ENCODE data around the gene TXNRD2. TPM values are rescaled to one million over a fixed set of nuclear protein-coding genes. Genes with fewer than 3 reads are reported as not detected.

Gene TXNRD2
- total RNA-seq, 3 donors from 2014 or later = 15.4 to 21.6 (median 19.4) TPM

- H3K9me3 Mint-ChIP-seq = no peaks in the 10 kb centered on the region
- H3K36me3 Mint-ChIP-seq (ENCODE audit: insufficient read depth) = peaks cover under 1% of the 10 kb centered on the region
- DNase-seq = no peak
- H3K4me3 Mint-ChIP-seq = no peak overlapping the region
- H3K27me3 Mint-ChIP-seq (ENCODE audit: low read depth) = peaks cover 2% of the 10 kb centered on the region
- ATAC-seq = no peak
- peaks cover 9% of the 10 kb centered on the region for H3K4me1 Mint-ChIP-seq (ENCODE audit: low read depth)
Measured at GRCh38 chr22:19973551-19974267, 32.1 kb upstream of the TXNRD2 start.

- no peak for ATAC-seq
- H3K36me3 Mint-ChIP-seq (ENCODE audit: insufficient read depth) = peaks cover 2% of the 10 kb centered on the region
- no peak for DNase-seq
- H3K9me3 Mint-ChIP-seq = no peaks in the 10 kb centered on the region
- peaks cover 2% of the 10 kb centered on the region for H3K27me3 Mint-ChIP-seq (ENCODE audit: low read depth)
- no peak overlapping the region for H3K4me3 Mint-ChIP-seq
- H3K4me1 Mint-ChIP-seq (ENCODE audit: low read depth) = peaks cover 9% of the 10 kb centered on the region
Measured at GRCh38 chr22:19972652-19973550, 31.3 kb upstream of the TXNRD2 start.

- DNase-seq (no peak), ATAC-seq (no peak)
- Mint-ChIP-seq H3K4me3 (no peak overlapping the region), H3K9me3 (no peaks in the 10 kb centered on the region), H3K4me1 (ENCODE audit: low read depth) (peaks cover 9% of the 10 kb centered on the region), H3K36me3 (ENCODE audit: insufficient read depth) (peaks cover 5% of the 10 kb centered on the region), H3K27me3 (ENCODE audit: low read depth) (peaks cover 2% of the 10 kb centered on the region)
Measured at GRCh38 chr22:19972251-19972650, 30.6 kb upstream of the TXNRD2 start.

- Mint-ChIP-seq H3K36me3 (ENCODE audit: insufficient read depth) (peaks cover 5% of the 10 kb centered on the region), H3K4me1 (ENCODE audit: low read depth) (peaks cover 9% of the 10 kb centered on the region), H3K4me3 (no peak overlapping the region), H3K27me3 (ENCODE audit: low read depth) (peaks cover 2% of the 10 kb centered on the region), H3K9me3 (no peaks in the 10 kb centered on the region)
- ATAC-seq (peak in 1 of 2 donors; percentile 11), DNase-seq (no peak)
Measured at GRCh38 chr22:19971276-19972124, 29.9 kb upstream of the TXNRD2 start.

- Mint-ChIP-seq H3K9me3 (no peaks in the 10 kb centered on the region), H3K36me3 (ENCODE audit: insufficient read depth) (peaks cover 5% of the 10 kb centered on the region), H3K4me1 (ENCODE audit: low read depth) (peaks cover 9% of the 10 kb centered on the region), H3K4me3 (no peak overlapping the region), H3K27me3 (ENCODE audit: low read depth) (no peaks in the 10 kb centered on the region)
- ATAC-seq (peak; percentile 84 to 90), DNase-seq (peak; percentile 82)
Measured at GRCh38 chr22:19970479-19971275, 29.1 kb upstream of the TXNRD2 start.

GRCh38 chr22:19970031-19970478, 28.4 kb upstream of the TXNRD2 start:
- Mint-ChIP-seq H3K4me3 (no peak overlapping the region), H3K27me3 (ENCODE audit: low read depth) (no peaks in the 10 kb centered on the region), H3K4me1 (ENCODE audit: low read depth) (peaks cover 9% of the 10 kb centered on the region), H3K36me3 (ENCODE audit: insufficient read depth) (peaks cover 5% of the 10 kb centered on the region), H3K9me3 (no peaks in the 10 kb centered on the region)
- no peak for DNase-seq
- ATAC-seq = no peak

GRCh38 chr22:19969141-19969928, 27.7 kb upstream of the TXNRD2 start:
- Mint-ChIP-seq H3K27me3 (ENCODE audit: low read depth) (no peaks in the 10 kb centered on the region), H3K4me1 (ENCODE audit: low read depth) (peaks cover 8% of the 10 kb centered on the region), H3K9me3 (no peaks in the 10 kb centered on the region), H3K4me3 (no peak overlapping the region), H3K36me3 (ENCODE audit: insufficient read depth) (peaks cover 5% of the 10 kb centered on the region)
- DNase-seq (no peak), ATAC-seq (no peak)

GRCh38 chr22:19968450-19968891, 26.9 kb upstream of the TXNRD2 start:
- Mint-ChIP-seq H3K27me3 (ENCODE audit: low read depth) (no peaks in the 10 kb centered on the region), H3K9me3 (no peaks in the 10 kb centered on the region), H3K4me1 (ENCODE audit: low read depth) (peaks cover 8% of the 10 kb centered on the region), H3K4me3 (no peak overlapping the region), H3K36me3 (ENCODE audit: insufficient read depth) (peaks cover 5% of the 10 kb centered on the region)
- DNase-seq (no peak), ATAC-seq (no peak)

GRCh38 chr22:19967850-19968449, 26.3 kb upstream of the TXNRD2 start:
- no peak for ATAC-seq
- H3K9me3 Mint-ChIP-seq = no peaks in the 10 kb centered on the region
- DNase-seq = no peak
- H3K4me3 Mint-ChIP-seq = no peak overlapping the region
- peaks cover 8% of the 10 kb centered on the region for H3K4me1 Mint-ChIP-seq (ENCODE audit: low read depth)
- H3K27me3 Mint-ChIP-seq (ENCODE audit: low read depth) = no peaks in the 10 kb centered on the region
- H3K36me3 Mint-ChIP-seq (ENCODE audit: insufficient read depth) = peaks cover 5% of the 10 kb centered on the region

- DNase-seq (no peak), ATAC-seq (no peak)
- Mint-ChIP-seq H3K9me3 (no peaks in the 10 kb centered on the region), H3K36me3 (ENCODE audit: insufficient read depth) (peaks cover 5% of the 10 kb centered on the region), H3K4me1 (ENCODE audit: low read depth) (peaks cover 10% of the 10 kb centered on the region), H3K4me3 (no peak overlapping the region), H3K27me3 (ENCODE audit: low read depth) (no peaks in the 10 kb centered on the region)
Measured at GRCh38 chr22:19966908-19967750, 25.5 kb upstream of the TXNRD2 start.

GRCh38 chr22:19965771-19966709, 24.4 kb upstream of the TXNRD2 start:
- no peaks in the 10 kb centered on the region for H3K27me3 Mint-ChIP-seq (ENCODE audit: low read depth)
- no peak overlapping the region for H3K4me3 Mint-ChIP-seq
- peaks cover 8% of the 10 kb centered on the region for H3K4me1 Mint-ChIP-seq (ENCODE audit: low read depth)
- peaks cover 5% of the 10 kb centered on the region for H3K36me3 Mint-ChIP-seq (ENCODE audit: insufficient read depth)
- no peak for ATAC-seq
- no peak for DNase-seq
- no peaks in the 10 kb centered on the region for H3K9me3 Mint-ChIP-seq
